IMR-90 (cell line): ENCODE results near the gene EXOC6B. TPM values are rescaled to one million over a fixed set of nuclear protein-coding genes. Genes with fewer than 3 reads are reported as not detected.

Experiments used
- ATAC-seq: fragments of 200-7000 bp; cut with Tn5 transposase; 2 replicates; pipeline ENCODE4 v1.9.1; 2020; ENCODE audit warnings: low read depth, mild to moderate bottlenecking, moderate library complexity
- BruUV-seq: library from RNA; stranded (reverse); fragments of 400-500 nt; replicated peaks from 2 replicates; lab custom pipeline; 2021; lab: Mats Ljungman, UMichigan
- CTCF ChIA-PET: fragments of 300-600 bp; formaldehyde crosslinking; extraction: SDS; loops from one replicate; lab custom pipeline; 2021; ENCODE audit warnings: antibody characterized with exemption; lab: Yijun Ruan, JAX
- POLR2A ChIA-PET: fragments of 300-600 bp; sonication (Branson Sonifier 250); formaldehyde crosslinking; loops from one replicate; lab custom pipeline; 2022; ENCODE audit warnings: antibody characterized with exemption; ENCODE audit not compliant: unreplicated experiment; lab: Charles Lee
- DNase-seq: peaks from one replicate; pipeline ENCODE4 v3.0.0; 2013
- H2AFZ ChIP-seq: replicated peaks from 2 replicates; pipeline ENCODE3; 2013; ENCODE audit warnings: low read length, mild to moderate bottlenecking; ENCODE audit not compliant: poor library complexity
- H2AK5ac ChIP-seq: 2 replicates; pipeline ENCODE4 v1.6.1; 2013; ENCODE audit warnings: low read depth, low read length, inconsistent platforms
- H2AK9ac ChIP-seq: replicated peaks from 2 replicates; pipeline ENCODE3; 2013; ENCODE audit warnings: mild to moderate bottlenecking, low read depth, low read length, moderate library complexity; ENCODE audit not compliant: poor library complexity
- H2BK120ac ChIP-seq: 2 replicates; pipeline ENCODE4 v1.6.1; 2013; ENCODE audit warnings: low read depth, low read length, inconsistent platforms
- H2BK15ac ChIP-seq: 3 replicates; pipeline ENCODE4 v1.6.1; 2013; ENCODE audit warnings: low read depth, low read length, inconsistent platforms
- H2BK20ac ChIP-seq: 2 replicates; pipeline ENCODE4 v1.6.1; 2013; ENCODE audit warnings: low read depth, mild to moderate bottlenecking, inconsistent platforms, low read length, moderate library complexity
- H2BK5ac ChIP-seq: 2 replicates; pipeline ENCODE4 v1.6.1; 2013; ENCODE audit warnings: mild to moderate bottlenecking, low read depth, low read length, inconsistent platforms; ENCODE audit not compliant: poor library complexity, severe bottlenecking
- H3K14ac ChIP-seq: replicated peaks from 2 replicates; pipeline ENCODE4 v1.6.1; 2013; ENCODE audit warnings: low read depth, low read length, inconsistent platforms
- H3K18ac ChIP-seq: 2 replicates; pipeline ENCODE4 v1.6.1; 2013; ENCODE audit warnings: low read depth, low read length, control low read depth
- H3K23ac ChIP-seq: 2 replicates; pipeline ENCODE4 v1.6.1; 2013; ENCODE audit warnings: low read depth, low read length, inconsistent platforms
- H3K27ac ChIP-seq: 2 replicates; pipeline ENCODE4 v1.5.1; 2013; ENCODE audit warnings: mild to moderate bottlenecking, control low read depth, low read length; ENCODE audit not compliant: insufficient read depth
- H3K27me3 ChIP-seq: 2 replicates; pipeline ENCODE4 v1.6.1; 2013; ENCODE audit warnings: low read length; ENCODE audit not compliant: control insufficient read depth, insufficient read depth
- H3K36me3 ChIP-seq: 2 replicates; pipeline ENCODE4 v1.6.1; 2013; ENCODE audit warnings: low read length, mixed read lengths; ENCODE audit not compliant: control insufficient read depth, insufficient read depth
- H3K4ac ChIP-seq: 2 replicates; pipeline ENCODE4 v1.6.1; 2013; ENCODE audit warnings: low read depth, low read length, inconsistent platforms
- H3K4me1 ChIP-seq: 2 replicates; pipeline ENCODE4 v1.6.1; 2013; ENCODE audit warnings: low read length, mixed read lengths; ENCODE audit not compliant: control insufficient read depth, insufficient read depth
- H3K4me2 ChIP-seq: 2 replicates; pipeline ENCODE4 v1.6.1; 2013; ENCODE audit warnings: low read depth, mild to moderate bottlenecking, control low read depth, low read length, moderate library complexity
- H3K4me3 ChIP-seq: 2 replicates; pipeline ENCODE4 v1.5.1; 2013; ENCODE audit warnings: low read depth, mild to moderate bottlenecking, control low read depth, low read length, moderate library complexity; ENCODE audit not compliant: insufficient read depth
- H3K56ac ChIP-seq: 2 replicates; pipeline ENCODE4 v1.6.1; 2013; ENCODE audit warnings: low read length, inconsistent platforms; ENCODE audit not compliant: insufficient read depth; ENCODE audit errors: extremely low read depth
- H3K79me1 ChIP-seq, 2 experiments: 2 replicates each; pipeline ENCODE4 v1.6.1; 2013; ENCODE audit warnings: low read length in 2 of 2, inconsistent platforms in 1 of 2, low read depth in 1 of 2
- H3K9ac ChIP-seq: 2 replicates; pipeline ENCODE4 v1.6.1; 2013; ENCODE audit warnings: low read depth, low read length, control low read depth
- H3K9me1 ChIP-seq: 2 replicates; pipeline ENCODE4 v1.6.1; 2013; ENCODE audit warnings: low read length, inconsistent platforms; ENCODE audit not compliant: insufficient read depth
- H3K9me3 ChIP-seq: 2 replicates; pipeline ENCODE4 v1.6.1; 2013; ENCODE audit warnings: low read length; ENCODE audit not compliant: control insufficient read depth, insufficient read depth
- H4K20me1 ChIP-seq: 2 replicates; pipeline ENCODE4 v1.6.1; 2013; ENCODE audit warnings: low read length, inconsistent platforms; ENCODE audit not compliant: insufficient read depth
- H4K5ac ChIP-seq: 2 replicates; pipeline ENCODE4 v1.6.1; 2013; ENCODE audit warnings: mild to moderate bottlenecking, low read depth, low read length, control low read depth
- H4K8ac ChIP-seq, 2 experiments: 2 replicates each; pipeline ENCODE4 v1.6.1; 2013; ENCODE audit warnings: low read depth in 2 of 2, low read length in 2 of 2, control low read depth in 1 of 2, inconsistent platforms in 1 of 2
- H4K91ac ChIP-seq: 2 replicates; pipeline ENCODE4 v1.6.1; 2013; ENCODE audit warnings: low read depth, low read length, inconsistent platforms; ENCODE audit not compliant: insufficient read depth
- CTCF ChIP-seq: conservative IDR thresholded peaks from 2 replicates; pipeline ENCODE4 v1.5.1; 2012; ENCODE audit warnings: mild to moderate bottlenecking, low read depth, low read length, improper control_type of control experiment
- ELK1 ChIP-seq: fragments of 150-350 bp; IDR thresholded peaks from 2 replicates; pipeline ENCODE4 v1.6.1; 2016; ENCODE audit warnings: low read depth, mild to moderate bottlenecking, low read length, moderate library complexity, borderline replicate concordance
- MXI1 ChIP-seq: IDR thresholded peaks from 2 replicates; pipeline ENCODE4 v1.6.1; 2012; ENCODE audit warnings: low read depth, mild to moderate bottlenecking, low read length, moderate library complexity, borderline replicate concordance
- NFE2L2 ChIP-seq: fragments of 150-350 bp; IDR thresholded peaks from 2 replicates; pipeline ENCODE4 v1.6.1; 2016; ENCODE audit warnings: low read depth, mild to moderate bottlenecking, low read length
- POLR2A ChIP-seq: IDR thresholded peaks from 2 replicates; pipeline ENCODE4 v1.6.1; 2012; ENCODE audit warnings: mild to moderate bottlenecking, low read depth, low read length
- RCOR1 ChIP-seq: IDR thresholded peaks from 2 replicates; pipeline ENCODE4 v1.6.1; 2012; ENCODE audit warnings: mild to moderate bottlenecking, low read length, improper control_type of control experiment; ENCODE audit not compliant: insufficient replicate concordance
- dilution Hi-C: fragments of 300-500 bp; cut with HindIII; formaldehyde crosslinking; loops from one replicate; pipeline ENCODE4 v1.14.3; 2018; ENCODE audit warnings: low sequenced_read_pairs; ENCODE audit not compliant: unreplicated experiment
- in situ Hi-C: fragments of 300-500 bp; cut with MboI; formaldehyde crosslinking; loops from 3 replicates; pipeline ENCODE4 v1.14.3; 2019; ENCODE audit warnings: low sequenced_read_pairs, inconsistent platforms, mixed read lengths
- intact Hi-C: fragments of 100-400 bp; cut with micrococcal nuclease; formaldehyde crosslinking; loops from 2 replicates; pipeline ENCODE4 v1.10.0; 2022
- polyA plus RNA-seq, 3 experiments: library from polyadenylated mRNA; depleted of rRNA; stranded (reverse); fragments of >200 nt; gene quantifications; 2 replicates each; pipeline ENCODE4 v1.2.3, GENCODE V29; 2012; ENCODE audit warnings: low replicate concordance in 1 of 3
- total RNA-seq: library from RNA; depleted of rRNA; stranded (reverse); fragments of >200 nt; gene quantifications from 2 replicates; pipeline ENCODE4 v1.2.3, GENCODE V29; 2012

The EXOC6B gene
- total and polyA plus RNA-seq, 2 of the 4 experiments (the other 2 are of a cell fraction), result 10.2 to 29.4 TPM

GRCh38 chr2:72803626-72804320, 22.1 kb downstream of the EXOC6B start:
- H4K91ac ChIP-seq, result no peak overlapping the region
- H3K4me3 ChIP-seq, result no peak overlapping the region
- no peak overlapping the region for H2AK5ac ChIP-seq
- no peak overlapping the region for H2BK15ac ChIP-seq
- peaks cover 5% of the 10 kb centered on the region; the same call in 1 of the 2 replicates for H3K9me1 ChIP-seq
- CTCF ChIA-PET, result no interaction called here
- H3K79me1 ChIP-seq, result peaks cover 17 to 25% of the 10 kb centered on the region in 2 experiments
- H3K36me3 ChIP-seq, result no peaks in the 10 kb centered on the region
- ATAC-seq, result no peak
- no peak overlapping the region for H3K9ac ChIP-seq
- no peak overlapping the region for H2BK20ac ChIP-seq
- no peak overlapping the region for H2AFZ ChIP-seq
- no peak overlapping the region for H2AK9ac ChIP-seq
- no peak overlapping the region for H3K4me2 ChIP-seq
- H3K23ac ChIP-seq, result no peak overlapping the region
- no peaks in the 10 kb centered on the region for H3K4me1 ChIP-seq
- no peak overlapping the region for H3K14ac ChIP-seq
- peaks cover 10% of the 10 kb centered on the region; the same call in 1 of the 2 replicates for H4K20me1 ChIP-seq
- in situ Hi-C loops, result no loop called here
- intact Hi-C loops, result no loop called here
- no peak overlapping the region for H3K56ac ChIP-seq
- dilution Hi-C loops, result no loop called here
- H2BK120ac ChIP-seq, result no peak overlapping the region
- H3K18ac ChIP-seq, result no peak overlapping the region
- H4K5ac ChIP-seq, result no peak overlapping the region
- BruUV-seq, result no TSS peak
- H3K9me3 ChIP-seq, result peaks cover 2% of the 10 kb centered on the region
- H2BK5ac ChIP-seq, result no peak overlapping the region
- DNase-seq, result no peak
- TF ChIP-seq RCOR1 (no peak), NFE2L2 (no peak), MXI1 (no peak), CTCF (no peak), POLR2A (no peak), ELK1 (no peak)
- POLR2A ChIA-PET, result no interaction called here
- H3K4ac ChIP-seq, result no peak overlapping the region
- no peak overlapping the region for H4K8ac ChIP-seq
- H3K27me3 ChIP-seq, result no peaks in the 10 kb centered on the region
- H3K27ac ChIP-seq, result no peak overlapping the region
